Urothelium cell line (cell line): ENCODE data around the gene ARF6.
"Not testable (repeated sequence)": the region's sequence is repeated elsewhere in the genome, so short reads cannot be mapped to it uniquely, and the experiment has no call there.

Experiments
- DNase-seq: peaks from one replicate; pipeline ENCODE4 v3.0.0; 2011; ENCODE audit warnings: low spot score, mixed read lengths
- FAIRE-seq: peaks from 2 replicates; lab custom pipeline; 2011; peaks lifted over from hg19 to GRCh38; lab: Jason Lieb, UNC

ARF6 gene

GRCh38 chr14:49936246-49936645 is 43.4 kb downstream of the ARF6 start:
- not testable (repeated sequence) for FAIRE-seq, DNase-seq

- FAIRE-seq, DNase-seq: not testable (repeated sequence)
Measured at GRCh38 chr14:49936882-49937281, 44.0 kb downstream of the ARF6 start.

- not testable (repeated sequence) for FAIRE-seq, DNase-seq
Measured at GRCh38 chr14:49939215-49939614, 46.3 kb downstream of the ARF6 start.

- no peak for DNase-seq
- FAIRE-seq, result no peak
Measured at GRCh38 chr14:49939884-49940510, 47.1 kb downstream of the ARF6 start.

- FAIRE-seq, result no peak
- no peak for DNase-seq
Measured at GRCh38 chr14:49940808-49941421, 48.0 kb downstream of the ARF6 start.

GRCh38 chr14:49942090-49942489 is 49.2 kb downstream of the ARF6 start:
- no peak for DNase-seq
- FAIRE-seq, result no peak

- no peak for FAIRE-seq
- no peak for DNase-seq
Measured at GRCh38 chr14:49944501-49944900, 51.6 kb downstream of the ARF6 start.

- DNase-seq (no peak), FAIRE-seq (no peak)
Measured at GRCh38 chr14:49945448-49946319, 52.8 kb downstream of the ARF6 start.
